NK-92 (cell line): Measurements from ENCODE around the gene DSE.
"Not testable (repeated sequence)": the region's sequence is repeated elsewhere in the genome, so short reads cannot be mapped to it uniquely, and the experiment has no call there.

Source experiments
- DNase-seq: peaks from one replicate; lab custom pipeline; 2025; ENCODE audit not compliant: unreplicated experiment; lab: John Stamatoyannopoulos, UW

Gene DSE

GRCh38 chr6:116370760-116371119 lies at the start of gene DSE:
Gene DSE (plus strand): TSS chr6:116370947. CDS start chr6:116399251, 28,304 bp downstream.
- DNase-seq: no peak

- not testable (repeated sequence) for DNase-seq
Measured at GRCh38 chr6:116321933-116322332, 48.8 kb upstream of the DSE start.

- no peak for DNase-seq
Measured at GRCh38 chr6:116323863-116324262, 46.9 kb upstream of the DSE start.

- DNase-seq: not testable (repeated sequence)
Measured at GRCh38 chr6:116325634-116326132, 45.1 kb upstream of the DSE start.

- no peak for DNase-seq
Measured at GRCh38 chr6:116326181-116326671, 44.5 kb upstream of the DSE start.

GRCh38 chr6:116326996-116327395 lies 43.8 kb upstream of the DSE start:
- no peak for DNase-seq

GRCh38 chr6:116327803-116328527 lies 42.8 kb upstream of the DSE start:
- DNase-seq: no peak

GRCh38 chr6:116328528-116328903 lies 42.2 kb upstream of the DSE start:
- DNase-seq: no peak

- no peak for DNase-seq
Measured at GRCh38 chr6:116329156-116329555, 41.6 kb upstream of the DSE start.

GRCh38 chr6:116330511-116330910 lies 40.2 kb upstream of the DSE start:
- DNase-seq: no peak

GRCh38 chr6:116332096-116332495 lies 38.7 kb upstream of the DSE start:
- DNase-seq: no peak

- not testable (repeated sequence) for DNase-seq
Measured at GRCh38 chr6:116334638-116335409, 35.9 kb upstream of the DSE start.

- no peak for DNase-seq
Measured at GRCh38 chr6:116335612-116336215, 35.0 kb upstream of the DSE start.

- DNase-seq: no peak
Measured at GRCh38 chr6:116338943-116339342, 31.8 kb upstream of the DSE start.

- DNase-seq: not testable (repeated sequence)
Measured at GRCh38 chr6:116340625-116341024, 30.1 kb upstream of the DSE start.

GRCh38 chr6:116349216-116349615 lies 21.5 kb upstream of the DSE start:
- DNase-seq: no peak

- DNase-seq: no peak
Measured at GRCh38 chr6:116351101-116351500, 19.6 kb upstream of the DSE start.

- DNase-seq: no peak
Measured at GRCh38 chr6:116352515-116353471, 18.0 kb upstream of the DSE start.

- DNase-seq: no peak
Measured at GRCh38 chr6:116354236-116354635, 16.5 kb upstream of the DSE start.

- no peak for DNase-seq
Measured at GRCh38 chr6:116355796-116356195, 15.0 kb upstream of the DSE start.

- no peak for DNase-seq
Measured at GRCh38 chr6:116359131-116359530, 11.6 kb upstream of the DSE start.
